SK-N-SH (cell line): ENCODE data around the gene ARHGAP6. TPM values are rescaled to one million over a fixed set of nuclear protein-coding genes. Genes with fewer than 3 reads are reported as not detected.

Source experiments
- CTCF ChIA-PET: fragments of 300-600, 350-600 bp; formaldehyde crosslinking; extraction: SDS; loops from one replicate; lab custom pipeline; 2021; lab: Yijun Ruan, JAX
- POLR2A ChIA-PET: fragments of 350-600 bp; sonication (Branson Sonifier 250); formaldehyde crosslinking; extraction: SDS; loops from one replicate; lab custom pipeline; 2020; ENCODE audit warnings: antibody characterized with exemption, inconsistent platforms; lab: Yijun Ruan, JAX
- DNase-seq: peaks from one replicate; pipeline ENCODE4 v3.0.0; 2012
- H2AFZ ChIP-seq: fragments of 200-600 bp; sonication (generic); 2 replicates; pipeline ENCODE4 v1.8.1; 2016; ENCODE audit warnings: antibody characterized with exemption, mild to moderate bottlenecking, low read depth
- H3F3A ChIP-seq: fragments of 200-600 bp; sonication (generic); replicated peaks from 2 replicates; pipeline ENCODE3; 2016; ENCODE audit warnings: antibody characterized with exemption, mild to moderate bottlenecking; ENCODE audit not compliant: insufficient read depth
- H3K27ac ChIP-seq, 2 experiments: fragments of 200-500 bp in 1 of 2; fragments of 200-600 bp in 1 of 2; sonication (Bioruptor generic) in 1 of 2; sonication (generic), shearing (Covaris generic) in 1 of 2; 2 replicates each; pipeline versions ENCODE4 v1.5.1 to v1.6.1; 2014 to 2016; ENCODE audit warnings: low read depth in 2 of 2, inconsistent platforms in 1 of 2, low read length in 1 of 2, mild to moderate bottlenecking in 1 of 2, mixed read lengths in 1 of 2
- H3K27me3 ChIP-seq: fragments of 200-600 bp; sonication (generic), shearing (Covaris generic); 2 replicates; pipeline ENCODE4 v1.6.1; 2016; ENCODE audit warnings: mixed run types; ENCODE audit not compliant: insufficient read depth
- H3K36me3 ChIP-seq, 2 experiments: fragments of 200-500 bp in 1 of 2; fragments of 200-600 bp in 1 of 2; sonication (Bioruptor generic) in 1 of 2; sonication (generic) in 1 of 2; replicated peaks in 1 of 2; 2 replicates each; pipeline versions ENCODE3 to v1.5.1; 2014 to 2016; ENCODE audit warnings: low read length in 1 of 2, mild to moderate bottlenecking in 1 of 2; ENCODE audit not compliant: insufficient read depth in 2 of 2, control insufficient read depth in 1 of 2
- H3K4me1 ChIP-seq, 2 experiments: fragments of 200-500 bp in 1 of 2; fragments of 200-600 bp in 1 of 2; sonication (Bioruptor generic) in 1 of 2; sonication (generic), shearing (Covaris generic) in 1 of 2; 2 replicates each; pipeline versions ENCODE4 v1.5.1 to v1.6.1; 2014 to 2016; ENCODE audit warnings: low read depth in 1 of 2, low read length in 1 of 2, mixed run types in 1 of 2; ENCODE audit not compliant: insufficient read depth in 2 of 2, control insufficient read depth in 1 of 2
- H3K4me2 ChIP-seq: fragments of 200-600 bp; sonication (generic), shearing (Covaris generic); 2 replicates; pipeline ENCODE4 v1.6.1; 2017; ENCODE audit warnings: mixed run types
- H3K4me3 ChIP-seq, 2 experiments: fragments of 200-500 bp in 1 of 2; fragments of 200-600 bp in 1 of 2; sonication (Bioruptor generic) in 1 of 2; sonication (generic), shearing (Covaris generic) in 1 of 2; 2 replicates each; pipeline versions ENCODE4 v1.5.1 to v1.8.1; 2014 to 2016; ENCODE audit warnings: low read depth in 2 of 2, inconsistent platforms in 1 of 2, low read length in 1 of 2, mild to moderate bottlenecking in 1 of 2, mixed read lengths in 1 of 2, moderate library complexity in 1 of 2
- H3K79me2 ChIP-seq: fragments of 200-600 bp; sonication (generic); 2 replicates; pipeline ENCODE4 v1.8.1; 2017; ENCODE audit warnings: mild to moderate bottlenecking; ENCODE audit not compliant: insufficient read depth
- H3K9ac ChIP-seq: fragments of 200-600 bp; sonication (generic); 2 replicates; pipeline ENCODE4 v1.6.1; 2017; ENCODE audit warnings: mixed run types
- H3K9me2 ChIP-seq: fragments of 200-600 bp; sonication (generic); 2 replicates; pipeline ENCODE4 v1.6.1; 2017; ENCODE audit warnings: mixed run types
- H3K9me3 ChIP-seq: fragments of 200-600 bp; sonication (generic); 2 replicates; pipeline ENCODE4 v1.6.1; 2017; ENCODE audit warnings: mixed run types, mild to moderate bottlenecking, moderate library complexity
- H4K20me1 ChIP-seq: fragments of 200-600 bp; sonication (generic); 2 replicates; pipeline ENCODE4 v1.6.1; 2017; ENCODE audit warnings: mild to moderate bottlenecking, mixed run types; ENCODE audit not compliant: insufficient read depth
- CHD2 ChIP-seq: fragments of 150-350 bp; IDR thresholded peaks from 2 replicates; pipeline ENCODE4 v1.6.1; 2018; ENCODE audit warnings: low read length; ENCODE audit not compliant: partially characterized antibody
- CTCF ChIP-seq: fragments of 200-600 bp; sonication (generic); IDR thresholded peaks from 2 replicates; pipeline ENCODE4 v1.6.1; 2017; ENCODE audit warnings: antibody characterized with exemption, mild to moderate bottlenecking, moderate library complexity
- EP300 ChIP-seq, 2 experiments: IDR thresholded peaks; 2 replicates each; pipeline versions ENCODE4 v1.4.0 to v1.6.1; 2012; ENCODE audit warnings: borderline replicate concordance in 1 of 2, low read depth in 1 of 2, low read length in 1 of 2
- EZH2phosphoT487 ChIP-seq: fragments of 200-600 bp; sonication (generic); IDR thresholded peaks from 2 replicates; pipeline ENCODE4 v1.6.1; 2017; ENCODE audit warnings: low read depth, mixed run types, mild to moderate bottlenecking, antibody characterized with exemption, moderate library complexity, borderline replicate concordance
- FOXJ3 ChIP-seq: sonication (generic); formaldehyde crosslinking; IDR thresholded peaks from 2 replicates; pipeline ENCODE4 v1.5.1; 2020; ENCODE audit warnings: mild to moderate bottlenecking, missing genetic modification reagents
- GATA2 ChIP-seq: sonication (generic); formaldehyde crosslinking; IDR thresholded peaks from 2 replicates; pipeline ENCODE4 v1.5.0; 2020; ENCODE audit warnings: mild to moderate bottlenecking, missing genetic modification reagents
- IRF3 ChIP-seq: fragments of 150-350 bp; IDR thresholded peaks from 2 replicates; pipeline ENCODE4 v1.6.1; 2016; ENCODE audit warnings: mild to moderate bottlenecking, low read depth, low read length
- MAX ChIP-seq: IDR thresholded peaks from 2 replicates; pipeline ENCODE4 v1.4.0; 2012; ENCODE audit warnings: low read depth
- MEF2A ChIP-seq: IDR thresholded peaks from 2 replicates; pipeline ENCODE4 v1.4.0; 2012; ENCODE audit warnings: low read depth, borderline replicate concordance
- NFIC ChIP-seq: IDR thresholded peaks from 2 replicates; pipeline ENCODE4 v1.4.0; 2012; ENCODE audit warnings: borderline replicate concordance
- PBX3 ChIP-seq: IDR thresholded peaks from 2 replicates; pipeline ENCODE4; 2012
- RFX5 ChIP-seq: IDR thresholded peaks from 2 replicates; pipeline ENCODE4 v1.6.1; 2012; ENCODE audit warnings: mild to moderate bottlenecking, improper control_type of control experiment, low read length
- RXRA ChIP-seq: IDR thresholded peaks from 2 replicates; pipeline ENCODE4 v1.4.0; 2012; ENCODE audit warnings: low read depth, mild to moderate bottlenecking, borderline replicate concordance
- SMC3 ChIP-seq: IDR thresholded peaks from 2 replicates; pipeline ENCODE4 v1.6.1; 2012; ENCODE audit warnings: low read depth, low read length, improper control_type of control experiment
- TCF12 ChIP-seq: IDR thresholded peaks from 2 replicates; pipeline ENCODE4 v1.4.0; 2012
- TEAD4 ChIP-seq: IDR thresholded peaks from 2 replicates; pipeline ENCODE4 v1.4.0; 2012; ENCODE audit warnings: mild to moderate bottlenecking, borderline replicate concordance; ENCODE audit not compliant: insufficient read depth
- USF1 ChIP-seq: IDR thresholded peaks from 2 replicates; pipeline ENCODE4 v1.4.0; 2012; ENCODE audit warnings: low read depth, borderline replicate concordance
- USF2 ChIP-seq: fragments of 150-350 bp; IDR thresholded peaks from 2 replicates; pipeline ENCODE4 v1.6.1; 2017; ENCODE audit warnings: antibody characterized with exemption, low read length, low read depth, borderline replicate concordance
- ZBTB33 ChIP-seq: IDR thresholded peaks from 2 replicates; pipeline ENCODE4 v1.4.0; 2012; ENCODE audit warnings: low read depth, borderline replicate concordance
- polyA plus RNA-seq, 3 experiments: library from polyadenylated mRNA; depleted of rRNA; stranded (reverse); fragments of >200 nt; gene quantifications; 2 replicates each; pipeline ENCODE4 v1.2.3, GENCODE V29; 2012

ARHGAP6 gene
- polyA plus RNA-seq, 1 of the 3 experiments (the other 2 are of a cell fraction), result 0.16 TPM

- TF ChIP-seq ZBTB33 (no peak), IRF3 (no peak), USF2 (no peak)
Measured at GRCh38 chrX:11241720-11242119, 424.0 kb downstream of the ARHGAP6 start (continued).

GRCh38 chrX:11239230-11239629, 426.5 kb downstream of the ARHGAP6 start:
- Histone ChIP-seq H3K27me3 (no peaks in the 10 kb centered on the region), H3K9me2 (no peaks in the 10 kb centered on the region), H3K4me3 (no peak overlapping the region), H4K20me1 (no peaks in the 10 kb centered on the region), H3K4me1 (no peaks in the 10 kb centered on the region), H3K4me2 (no peak overlapping the region), H3K36me3 (no peaks in the 10 kb centered on the region), H2AFZ (no peak overlapping the region), H3F3A (no peaks in the 10 kb centered on the region), H3K9me3 (no peaks in the 10 kb centered on the region), H3K9ac (no peak overlapping the region), H3K79me2 (no peaks in the 10 kb centered on the region), H3K27ac (peak overlapping the region in 1 of 2 experiments; percentile 63; a peak in 3 of 4 replicates)
- peak; percentile 7 for DNase-seq
- POLR2A ChIA-PET, result no interaction called here
- CTCF ChIA-PET, result no interaction called here
- TF ChIP-seq RXRA (no peak), SMC3 (no peak), TCF12 (peak; percentile 91), NFIC (no peak; the same call in 1 of the 2 replicates), CHD2 (no peak), EZH2phosphoT487 (no peak), MEF2A (no peak), MAX (0 out of 2 replicates have a peak, but pooled peaks have one; percentile 43), USF1 (no peak), RFX5 (no peak), USF2 (no peak), GATA2 (CRISPR knock-in tag) (peak; percentile 19; the same call in 1 of the 2 replicates), FOXJ3 (no peak), PBX3 (peak; percentile 88), ZBTB33 (no peak), EP300 (IDR thresholded peaks at IDR 0.05; ENCODE audit: borderline replicate concordance in 1 of 2, low read depth in 1 of 2, low read length in 1 of 2) (peak in 1 of 2 experiments; percentile 50; a peak in 1 of 4 replicates), TEAD4 (0 out of 2 replicates have a peak, but pooled peaks have one; percentile 31), CTCF (no peak)
